Measurements from ENCODE around the gene MPST.

GRCh38 chr22:37012956-37013355 lies 6.6 kb upstream of the MPST start:
- TF ChIP-seq CTCF (conservative IDR thresholded peaks at IDR 0.05), result no peak
- TF ChIP-seq ZFX (IDR thresholded peaks at IDR 0.05), result no peak
